IMR-90 (cell line): ENCODE data around the gene MB. TPM values are rescaled to one million over a fixed set of nuclear protein-coding genes. Genes with fewer than 3 reads are reported as not detected.
"Not testable (repeated sequence)": the region's sequence is repeated elsewhere in the genome, so short reads cannot be mapped to it uniquely, and the experiment has no call there.

Experiments
- ATAC-seq: fragments of 200-7000 bp; cut with Tn5 transposase; 2 replicates; pipeline ENCODE4 v1.9.1; 2020; ENCODE audit warnings: low read depth, mild to moderate bottlenecking, moderate library complexity
- BruUV-seq: library from RNA; stranded (reverse); fragments of 400-500 nt; replicated peaks from 2 replicates; lab custom pipeline; 2021; lab: Mats Ljungman, UMichigan
- CTCF ChIA-PET: fragments of 300-600 bp; formaldehyde crosslinking; extraction: SDS; loops from one replicate; lab custom pipeline; 2021; ENCODE audit warnings: antibody characterized with exemption; lab: Yijun Ruan, JAX
- POLR2A ChIA-PET: fragments of 300-600 bp; sonication (Branson Sonifier 250); formaldehyde crosslinking; loops from one replicate; lab custom pipeline; 2022; ENCODE audit warnings: antibody characterized with exemption; ENCODE audit not compliant: unreplicated experiment; lab: Charles Lee
- DNase-seq: peaks from one replicate; pipeline ENCODE4 v3.0.0; 2013
- H2AFZ ChIP-seq: replicated peaks from 2 replicates; pipeline ENCODE3; 2013; ENCODE audit warnings: low read length, mild to moderate bottlenecking; ENCODE audit not compliant: poor library complexity
- H2AK5ac ChIP-seq: 2 replicates; pipeline ENCODE4 v1.6.1; 2013; ENCODE audit warnings: low read depth, low read length, inconsistent platforms
- H2AK9ac ChIP-seq: replicated peaks from 2 replicates; pipeline ENCODE3; 2013; ENCODE audit warnings: mild to moderate bottlenecking, low read depth, low read length, moderate library complexity; ENCODE audit not compliant: poor library complexity
- H2BK120ac ChIP-seq: 2 replicates; pipeline ENCODE4 v1.6.1; 2013; ENCODE audit warnings: low read depth, low read length, inconsistent platforms
- H2BK15ac ChIP-seq: 3 replicates; pipeline ENCODE4 v1.6.1; 2013; ENCODE audit warnings: low read depth, low read length, inconsistent platforms
- H2BK20ac ChIP-seq: 2 replicates; pipeline ENCODE4 v1.6.1; 2013; ENCODE audit warnings: low read depth, mild to moderate bottlenecking, inconsistent platforms, low read length, moderate library complexity
- H2BK5ac ChIP-seq: 2 replicates; pipeline ENCODE4 v1.6.1; 2013; ENCODE audit warnings: mild to moderate bottlenecking, low read depth, low read length, inconsistent platforms; ENCODE audit not compliant: poor library complexity, severe bottlenecking
- H3K14ac ChIP-seq: replicated peaks from 2 replicates; pipeline ENCODE4 v1.6.1; 2013; ENCODE audit warnings: low read depth, low read length, inconsistent platforms
- H3K18ac ChIP-seq: 2 replicates; pipeline ENCODE4 v1.6.1; 2013; ENCODE audit warnings: low read depth, low read length, control low read depth
- H3K23ac ChIP-seq: 2 replicates; pipeline ENCODE4 v1.6.1; 2013; ENCODE audit warnings: low read depth, low read length, inconsistent platforms
- H3K27ac ChIP-seq: 2 replicates; pipeline ENCODE4 v1.5.1; 2013; ENCODE audit warnings: mild to moderate bottlenecking, control low read depth, low read length; ENCODE audit not compliant: insufficient read depth
- H3K27me3 ChIP-seq: 2 replicates; pipeline ENCODE4 v1.6.1; 2013; ENCODE audit warnings: low read length; ENCODE audit not compliant: control insufficient read depth, insufficient read depth
- H3K36me3 ChIP-seq: 2 replicates; pipeline ENCODE4 v1.6.1; 2013; ENCODE audit warnings: low read length, mixed read lengths; ENCODE audit not compliant: control insufficient read depth, insufficient read depth
- H3K4ac ChIP-seq: 2 replicates; pipeline ENCODE4 v1.6.1; 2013; ENCODE audit warnings: low read depth, low read length, inconsistent platforms
- H3K4me1 ChIP-seq: 2 replicates; pipeline ENCODE4 v1.6.1; 2013; ENCODE audit warnings: low read length, mixed read lengths; ENCODE audit not compliant: control insufficient read depth, insufficient read depth
- H3K4me2 ChIP-seq: 2 replicates; pipeline ENCODE4 v1.6.1; 2013; ENCODE audit warnings: low read depth, mild to moderate bottlenecking, control low read depth, low read length, moderate library complexity
- H3K4me3 ChIP-seq: 2 replicates; pipeline ENCODE4 v1.5.1; 2013; ENCODE audit warnings: low read depth, mild to moderate bottlenecking, control low read depth, low read length, moderate library complexity; ENCODE audit not compliant: insufficient read depth
- H3K56ac ChIP-seq: 2 replicates; pipeline ENCODE4 v1.6.1; 2013; ENCODE audit warnings: low read length, inconsistent platforms; ENCODE audit not compliant: insufficient read depth; ENCODE audit errors: extremely low read depth
- H3K79me1 ChIP-seq, 2 experiments: 2 replicates each; pipeline ENCODE4 v1.6.1; 2013; ENCODE audit warnings: low read length in 2 of 2, inconsistent platforms in 1 of 2, low read depth in 1 of 2
- H3K9ac ChIP-seq: 2 replicates; pipeline ENCODE4 v1.6.1; 2013; ENCODE audit warnings: low read depth, low read length, control low read depth
- H3K9me1 ChIP-seq: 2 replicates; pipeline ENCODE4 v1.6.1; 2013; ENCODE audit warnings: low read length, inconsistent platforms; ENCODE audit not compliant: insufficient read depth
- H3K9me3 ChIP-seq: 2 replicates; pipeline ENCODE4 v1.6.1; 2013; ENCODE audit warnings: low read length; ENCODE audit not compliant: control insufficient read depth, insufficient read depth
- H4K20me1 ChIP-seq: 2 replicates; pipeline ENCODE4 v1.6.1; 2013; ENCODE audit warnings: low read length, inconsistent platforms; ENCODE audit not compliant: insufficient read depth
- H4K5ac ChIP-seq: 2 replicates; pipeline ENCODE4 v1.6.1; 2013; ENCODE audit warnings: mild to moderate bottlenecking, low read depth, low read length, control low read depth
- H4K8ac ChIP-seq, 2 experiments: 2 replicates each; pipeline ENCODE4 v1.6.1; 2013; ENCODE audit warnings: low read depth in 2 of 2, low read length in 2 of 2, control low read depth in 1 of 2, inconsistent platforms in 1 of 2
- H4K91ac ChIP-seq: 2 replicates; pipeline ENCODE4 v1.6.1; 2013; ENCODE audit warnings: low read depth, low read length, inconsistent platforms; ENCODE audit not compliant: insufficient read depth
- WGBS, 2 experiments: methylation state at CpG; one replicate each; pipeline versions ENCODE4 v1.1.5 to v1.1.7; 2013; ENCODE audit warnings: missing lambda C conversion rate in 2 of 2; ENCODE audit not compliant: insufficient read length in 1 of 2; ENCODE audit errors: extremely low coverage in 2 of 2; 5-methylcytosine and 5-hydroxymethylcytosine counted together
- dilution Hi-C: fragments of 300-500 bp; cut with HindIII; formaldehyde crosslinking; loops from one replicate; pipeline ENCODE4 v1.14.3; 2018; ENCODE audit warnings: low sequenced_read_pairs; ENCODE audit not compliant: unreplicated experiment
- in situ Hi-C: fragments of 300-500 bp; cut with MboI; formaldehyde crosslinking; loops from 3 replicates; pipeline ENCODE4 v1.14.3; 2019; ENCODE audit warnings: low sequenced_read_pairs, inconsistent platforms, mixed read lengths
- intact Hi-C: fragments of 100-400 bp; cut with micrococcal nuclease; formaldehyde crosslinking; loops from 2 replicates; pipeline ENCODE4 v1.10.0; 2022
- polyA plus RNA-seq, 3 experiments: library from polyadenylated mRNA; depleted of rRNA; stranded (reverse); fragments of >200 nt; gene quantifications; 2 replicates each; pipeline ENCODE4 v1.2.3, GENCODE V29; 2012; ENCODE audit warnings: low replicate concordance in 1 of 3
- total RNA-seq: library from RNA; depleted of rRNA; stranded (reverse); fragments of >200 nt; gene quantifications from 2 replicates; pipeline ENCODE4 v1.2.3, GENCODE V29; 2012

Gene MB
- total and polyA plus RNA-seq, 2 of the 4 experiments (the other 2 are of a cell fraction), result not detected

DNA sequence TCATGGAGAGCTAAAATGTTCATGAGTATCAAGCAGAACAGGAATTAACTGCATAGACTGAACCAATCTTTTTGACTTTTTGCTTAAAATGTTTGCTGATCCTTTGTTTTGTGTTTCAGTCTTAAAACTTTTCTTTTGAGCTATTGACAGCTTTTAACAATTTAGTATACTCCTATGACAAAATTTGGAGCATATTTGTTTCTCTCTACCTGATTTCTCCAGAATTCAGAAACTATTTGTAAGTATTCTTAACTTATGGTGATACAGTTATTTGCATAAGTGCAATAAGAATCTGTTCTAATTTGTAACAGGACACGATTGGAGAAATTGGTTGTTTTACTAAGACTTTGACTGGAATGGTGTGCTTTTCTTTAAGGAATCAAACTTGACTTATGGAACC is 49.6 kb upstream of the MB start:
- H2BK120ac ChIP-seq, H3K4ac ChIP-seq, ATAC-seq, CTCF ChIA-PET, H3K27ac ChIP-seq, H3K9me1 ChIP-seq, POLR2A ChIA-PET, DNase-seq, H4K8ac ChIP-seq, H3K4me2 ChIP-seq, H2AK9ac ChIP-seq, H2BK15ac ChIP-seq, H3K27me3 ChIP-seq, H2AFZ ChIP-seq, in situ Hi-C loops, dilution Hi-C loops, H4K20me1 ChIP-seq, H3K14ac ChIP-seq, H2BK5ac ChIP-seq, H3K56ac ChIP-seq, H3K4me1 ChIP-seq, H2AK5ac ChIP-seq, H3K23ac ChIP-seq, H3K4me3 ChIP-seq, H3K18ac ChIP-seq, BruUV-seq, H4K5ac ChIP-seq, H3K9ac ChIP-seq, H3K36me3 ChIP-seq, H2BK20ac ChIP-seq, H4K91ac ChIP-seq: not testable (repeated sequence)
- Histone ChIP-seq H3K9me3 (peaks cover 14% of the 10 kb centered on the region), H3K79me1 (peaks cover 0 to 10% of the 10 kb centered on the region in 2 experiments; a peak in 1 of 4 replicates)
- intact Hi-C loops, result loop anchor here (5.0 kb wide), 1 partner anchor 41 kb away; no protein-coding TSS in a partner anchor
- no CpG with 5 or more reads among the region's 1 CpG for WGBS, 2 experiments
